Fibroblast of lung (primary cell): ENCODE measurements around the gene PREP. TPM values are rescaled to one million over a fixed set of nuclear protein-coding genes. Genes with fewer than 3 reads are reported as not detected.

ENCODE experiments used
- DNase-seq, 2 donors: peaks; one replicate each; pipeline versions ENCODE4 v3.0.0 to v3.0.0-alpha.2; 2010; ENCODE audit warnings: low read depth in 2 of 2
- H2AFZ ChIP-seq: 2 replicates; pipeline ENCODE4 v1.5.1; 2012; ENCODE audit warnings: low read length, control low read depth, inconsistent platforms
- H3K27ac ChIP-seq: 2 replicates; pipeline ENCODE4 v1.5.1; 2011; ENCODE audit warnings: low read length, control low read depth; ENCODE audit not compliant: insufficient read depth
- H3K27me3 ChIP-seq: 2 replicates; pipeline ENCODE4 v1.5.1; 2011; ENCODE audit warnings: mild to moderate bottlenecking, low read length; ENCODE audit not compliant: control insufficient read depth, insufficient read depth
- H3K36me3 ChIP-seq: 2 replicates; pipeline ENCODE4 v1.5.1; 2011; ENCODE audit warnings: low read length; ENCODE audit not compliant: control insufficient read depth, insufficient read depth
- H3K4me1 ChIP-seq: 2 replicates; pipeline ENCODE4 v1.5.1; 2011; ENCODE audit warnings: low read length; ENCODE audit not compliant: control insufficient read depth, insufficient read depth; ENCODE audit errors: extremely low read depth
- H3K4me2 ChIP-seq: 2 replicates; pipeline ENCODE4 v1.5.1; 2011; ENCODE audit warnings: low read length, control low read depth; ENCODE audit not compliant: insufficient read depth; ENCODE audit errors: extremely low read depth
- H3K4me3 ChIP-seq, 4 experiments: fragments of 200-600 bp in 1 of 4; sonication (generic) in 1 of 4; replicated peaks in 1 of 4; 2 replicates each; pipeline ENCODE4 v1.5.1; 2011 to 2016; ENCODE audit warnings: low read length in 4 of 4, low read depth in 3 of 4, mild to moderate bottlenecking in 3 of 4, control low read depth in 2 of 4, inconsistent platforms in 1 of 4, mixed read lengths in 1 of 4; ENCODE audit not compliant: insufficient read depth in 1 of 4; ENCODE audit errors: control extremely low read depth in 1 of 4
- H3K79me2 ChIP-seq: 2 replicates; pipeline ENCODE4 v1.5.1; 2012; ENCODE audit warnings: mild to moderate bottlenecking, low read length, inconsistent platforms; ENCODE audit not compliant: control insufficient read depth, insufficient read depth
- H3K9ac ChIP-seq: 2 replicates; pipeline ENCODE4 v1.5.1; 2011; ENCODE audit warnings: mild to moderate bottlenecking, low read length, control low read depth; ENCODE audit not compliant: insufficient read depth
- H3K9me3 ChIP-seq: 2 replicates; pipeline ENCODE4 v1.5.1; 2012; ENCODE audit warnings: low read depth, low read length; ENCODE audit not compliant: control insufficient read depth, insufficient read depth
- H4K20me1 ChIP-seq: 2 replicates; pipeline ENCODE4 v1.5.1; 2011; ENCODE audit warnings: low read length; ENCODE audit not compliant: control insufficient read depth, insufficient read depth; ENCODE audit errors: extremely low read depth
- CTCF ChIP-seq, 2 donors: IDR thresholded peaks in 1 of 2; conservative IDR thresholded peaks in 1 of 2; 1 replicate in 1 of 2; 2 replicates in 1 of 2; pipeline ENCODE4 v1.5.1; 2011 to 2012; ENCODE audit warnings: low read length in 2 of 2, control low read depth in 1 of 2, inconsistent platforms in 1 of 2, low read depth in 1 of 2, mild to moderate bottlenecking in 1 of 2
- EZH2 ChIP-seq: IDR thresholded peaks from 2 replicates; pipeline ENCODE4 v1.5.1; 2012; ENCODE audit warnings: low read length, control low read depth, mild to moderate bottlenecking; ENCODE audit errors: missing control alignments
- polyA plus RNA-seq, 2 donors: library from polyadenylated mRNA; depleted of rRNA in 1 of 2; stranded (reverse) in 1 of 2; unstranded in 1 of 2; fragments of >200 nt; gene quantifications; 2 replicates each; pipeline ENCODE4 v1.2.1, GENCODE V29; 2011 to 2012; ENCODE audit warnings: missing spikeins in 1 of 2
- total RNA-seq: library from RNA; depleted of rRNA; stranded (reverse); fragments of >200 nt; gene quantifications from 2 replicates; pipeline ENCODE4 v1.2.1, GENCODE V29; 2014

Gene PREP
- total and polyA plus RNA-seq, 2 donors (not counting 1 experiment from before 2014, with no cell fraction given): 18.3 to 30.7 TPM

- H3K4me3 ChIP-seq: no peak overlapping the region
- H3K4me2 ChIP-seq: no peak overlapping the region
- no peaks in the 10 kb centered on the region for H3K36me3 ChIP-seq
- H3K27me3 ChIP-seq: no peaks in the 10 kb centered on the region
- DNase-seq: peak; percentile 74 to 90
- H3K9me3 ChIP-seq: no peaks in the 10 kb centered on the region
- H3K79me2 ChIP-seq: no peaks in the 10 kb centered on the region
- no peak for TF ChIP-seq CTCF (conservative IDR thresholded peaks at IDR 0.05 in 1 of 2, IDR thresholded peaks at IDR 0.05 in 1 of 2; ENCODE audit: low read depth in 1 of 2, low read length in 2 of 2)
- no peak for TF ChIP-seq EZH2
- no peaks in the 10 kb centered on the region for H4K20me1 ChIP-seq
- H3K4me1 ChIP-seq: peaks cover 6% of the 10 kb centered on the region
- H2AFZ ChIP-seq: no peak overlapping the region
- H3K9ac ChIP-seq: no peak overlapping the region
- no peak overlapping the region for H3K27ac ChIP-seq
Observed at GRCh38 chr6:105326216-105326615, 76.7 kb downstream of the PREP start.

DNA sequence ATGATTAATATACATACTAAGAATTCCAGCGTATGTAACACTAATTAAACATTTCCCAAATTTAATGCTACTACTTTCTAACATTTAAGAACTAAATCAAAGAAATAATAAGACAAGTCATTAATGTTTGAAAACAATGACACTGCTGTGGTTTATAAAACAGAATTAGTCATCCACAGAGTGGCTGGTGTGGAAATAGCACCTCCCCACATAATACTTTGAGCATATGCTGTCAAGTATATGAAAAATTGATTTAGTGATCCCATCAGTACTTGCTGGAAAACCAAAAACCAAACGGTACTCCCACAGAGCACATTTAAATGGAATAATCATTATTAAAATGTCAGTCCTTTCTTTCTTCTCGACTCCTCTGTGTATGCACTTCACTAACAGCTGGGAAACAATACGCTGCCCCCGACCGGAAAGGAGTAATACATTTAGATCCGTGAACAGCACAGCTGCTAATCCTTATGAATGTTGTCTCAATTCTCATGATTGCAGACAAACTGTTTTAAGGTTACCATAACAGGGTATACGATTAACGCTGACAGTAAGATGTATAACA is 78.4 kb downstream of the PREP start:
- Histone ChIP-seq H3K79me2 (no peaks in the 10 kb centered on the region), H3K9ac (no peak overlapping the region), H3K4me3 (no peak overlapping the region), H3K4me2 (no peak overlapping the region), H4K20me1 (no peaks in the 10 kb centered on the region), H3K27me3 (no peaks in the 10 kb centered on the region), H3K36me3 (no peaks in the 10 kb centered on the region), H3K9me3 (no peaks in the 10 kb centered on the region), H3K4me1 (peaks cover 6% of the 10 kb centered on the region), H2AFZ (no peak overlapping the region), H3K27ac (no peak overlapping the region)
- TF ChIP-seq EZH2: no peak
- no peak for TF ChIP-seq CTCF (conservative IDR thresholded peaks at IDR 0.05 in 1 of 2, IDR thresholded peaks at IDR 0.05 in 1 of 2; ENCODE audit: low read depth in 1 of 2, low read length in 2 of 2)
- DNase-seq: peak; percentile 2 to 92

GRCh38 chr6:105322499-105323225 is 80.2 kb downstream of the PREP start:
- no peaks in the 10 kb centered on the region for H3K36me3 ChIP-seq
- TF ChIP-seq EZH2: no peak
- TF ChIP-seq CTCF (conservative IDR thresholded peaks at IDR 0.05 in 1 of 2, IDR thresholded peaks at IDR 0.05 in 1 of 2; ENCODE audit: low read depth in 1 of 2, low read length in 2 of 2): no peak
- DNase-seq: peak in 1 of 2 donors; percentile 11

More at GRCh38 chr6:105322499-105323225, 80.2 kb downstream of the PREP start:
- no peak overlapping the region for H2AFZ ChIP-seq
- no peak overlapping the region for H3K9ac ChIP-seq
- H3K27ac ChIP-seq: no peak overlapping the region
- H3K9me3 ChIP-seq: no peaks in the 10 kb centered on the region
- H4K20me1 ChIP-seq: no peaks in the 10 kb centered on the region
- peaks cover 6% of the 10 kb centered on the region for H3K4me1 ChIP-seq
- H3K79me2 ChIP-seq: no peaks in the 10 kb centered on the region
- H3K4me2 ChIP-seq: no peak overlapping the region
- no peaks in the 10 kb centered on the region for H3K27me3 ChIP-seq
- no peak overlapping the region for H3K4me3 ChIP-seq
